ENCODE results near the gene UGT1A9. TPM values are rescaled to one million over a fixed set of nuclear protein-coding genes. Genes with fewer than 3 reads are reported as not detected.
"Not testable (repeated sequence)": the region's sequence is repeated elsewhere in the genome, so short reads cannot be mapped to it uniquely, and the experiment has no call there.

Gene UGT1A9
- total RNA-seq, 2 donors from 2014 or later = 2.0 to 2.3 TPM

DNA sequence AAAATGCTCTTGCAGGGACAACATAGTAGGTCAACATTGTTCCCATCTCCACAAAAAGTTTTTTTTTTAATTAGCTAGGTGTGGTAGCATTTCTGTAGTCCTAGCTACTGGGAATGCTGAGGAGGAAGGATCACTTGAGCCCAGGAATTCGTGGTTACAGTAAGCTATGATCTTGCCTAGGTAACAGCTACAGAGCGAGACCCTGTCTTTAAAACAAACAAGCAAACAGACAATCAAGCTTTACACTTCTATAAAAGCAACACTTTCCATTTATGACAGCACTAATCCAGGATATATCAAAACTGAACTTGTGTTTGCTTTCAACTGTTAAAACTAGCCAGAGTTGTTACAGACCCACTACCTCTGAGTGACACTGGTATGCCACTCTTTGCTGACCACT, 69.2 kb downstream of the UGT1A9 start:
- no peak overlapping the region for H3K9ac ChIP-seq (ENCODE audit: low read depth in 2 of 2, low read length in 2 of 2)
- TF ChIP-seq, protein P1, sequence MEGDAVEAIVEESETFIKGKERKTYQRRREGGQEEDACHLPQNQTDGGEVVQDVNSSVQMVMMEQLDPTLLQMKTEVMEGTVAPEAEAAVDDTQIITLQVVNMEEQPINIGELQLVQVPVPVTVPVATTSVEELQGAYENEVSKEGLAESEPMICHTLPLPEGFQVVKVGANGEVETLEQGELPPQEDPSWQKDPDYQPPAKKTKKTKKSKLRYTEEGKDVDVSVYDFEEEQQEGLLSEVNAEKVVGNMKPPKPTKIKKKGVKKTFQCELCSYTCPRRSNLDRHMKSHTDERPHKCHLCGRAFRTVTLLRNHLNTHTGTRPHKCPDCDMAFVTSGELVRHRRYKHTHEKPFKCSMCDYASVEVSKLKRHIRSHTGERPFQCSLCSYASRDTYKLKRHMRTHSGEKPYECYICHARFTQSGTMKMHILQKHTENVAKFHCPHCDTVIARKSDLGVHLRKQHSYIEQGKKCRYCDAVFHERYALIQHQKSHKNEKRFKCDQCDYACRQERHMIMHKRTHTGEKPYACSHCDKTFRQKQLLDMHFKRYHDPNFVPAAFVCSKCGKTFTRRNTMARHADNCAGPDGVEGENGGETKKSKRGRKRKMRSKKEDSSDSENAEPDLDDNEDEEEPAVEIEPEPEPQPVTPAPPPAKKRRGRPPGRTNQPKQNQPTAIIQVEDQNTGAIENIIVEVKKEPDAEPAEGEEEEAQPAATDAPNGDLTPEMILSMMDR (IDR thresholded peaks at IDR 0.05) = no peak
- H3K27ac ChIP-seq = no peak overlapping the region
- no peak overlapping the region for H3K4me3 ChIP-seq
- DNase-seq = no peak
- H3K9me3 ChIP-seq = no peaks in the 10 kb centered on the region
- H3K27me3 ChIP-seq = no peaks in the 10 kb centered on the region
- no peaks in the 10 kb centered on the region for H3K4me1 ChIP-seq
- H3K36me3 ChIP-seq = no peaks in the 10 kb centered on the region
- intact Hi-C loops (cut with DNase I) = no loop called here

DNA sequence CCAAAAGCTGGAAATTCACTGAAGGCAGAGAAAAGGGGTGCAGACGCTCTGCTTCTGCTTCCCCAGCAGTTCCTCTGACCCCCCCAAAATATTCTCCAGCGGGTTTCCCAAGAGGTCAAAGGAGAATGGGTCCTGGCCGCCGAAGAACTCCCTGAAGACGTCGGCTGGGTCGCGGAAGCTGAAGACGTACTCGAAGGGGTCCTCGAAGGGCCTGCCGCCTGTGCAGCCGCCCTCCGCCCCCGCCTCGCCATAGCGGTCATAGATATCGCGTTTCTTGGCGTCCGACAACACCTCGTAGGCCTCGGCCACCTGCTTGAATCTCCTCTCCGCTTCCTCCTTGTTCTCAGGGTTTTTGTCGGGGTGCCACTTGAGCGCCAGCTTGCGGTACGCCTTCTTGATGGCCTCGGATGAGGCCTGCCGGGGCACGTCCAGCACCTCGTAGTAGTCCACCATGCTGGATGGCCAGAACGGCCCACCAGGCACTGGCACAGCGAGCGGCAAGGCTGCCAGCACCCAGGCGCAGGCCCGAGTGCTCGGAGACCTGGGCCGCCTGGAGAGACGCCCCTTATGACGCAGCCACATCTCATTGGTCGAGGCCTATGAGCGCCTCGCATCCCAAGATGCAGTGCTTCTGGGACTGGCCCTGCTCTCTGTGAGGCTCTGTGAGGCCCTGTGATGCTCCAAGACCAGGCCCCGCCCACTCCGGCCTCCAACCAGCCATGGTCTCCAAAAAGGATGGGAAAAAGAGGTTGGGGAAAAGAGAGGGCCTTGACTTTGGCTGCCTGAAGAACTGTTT, 72.0 kb downstream of the UGT1A9 start:
- TF ChIP-seq, protein P1 (IDR thresholded peaks at IDR 0.05) = no peak
- Histone ChIP-seq H3K36me3 (no peaks in the 10 kb centered on the region), H3K27me3 (no peaks in the 10 kb centered on the region), H3K9ac (ENCODE audit: low read depth in 2 of 2, low read length in 2 of 2) (no peak overlapping the region), H3K27ac (no peak overlapping the region), H3K4me1 (no peaks in the 10 kb centered on the region), H3K4me3 (no peak overlapping the region), H3K9me3 (no peaks in the 10 kb centered on the region)
- intact Hi-C loops (cut with DNase I) = no loop called here
- no peak for DNase-seq

DNA sequence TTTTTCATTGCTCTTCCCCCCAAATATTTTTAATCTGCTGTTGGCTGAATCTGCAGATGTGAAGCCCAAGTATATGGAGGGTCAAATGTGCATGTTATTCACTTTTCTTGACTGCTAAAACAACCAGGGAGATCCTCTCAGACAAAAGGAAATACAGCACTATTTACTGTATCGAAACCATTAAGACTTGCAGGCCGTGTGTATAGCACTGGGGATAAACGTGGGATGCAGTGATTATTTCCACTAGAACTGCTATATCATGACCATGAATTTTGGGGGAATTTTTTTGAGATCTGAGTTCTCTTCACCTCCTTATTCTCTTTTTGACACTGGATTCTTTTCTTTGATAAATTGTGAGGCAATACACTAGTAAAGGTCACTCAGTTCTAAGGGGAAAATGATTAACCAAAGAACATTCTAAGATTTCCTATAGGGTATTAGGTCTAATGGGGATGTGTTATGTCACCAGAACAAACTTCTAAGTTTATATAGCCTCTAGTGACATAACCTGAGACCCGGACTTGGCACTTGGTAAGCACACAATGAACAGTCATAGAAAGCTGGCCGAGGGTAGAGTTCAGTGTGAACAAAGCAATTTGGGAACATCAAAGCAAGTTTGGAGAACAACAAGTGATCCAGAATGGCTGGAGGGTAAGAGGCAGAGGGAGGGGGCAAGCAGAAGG, 73.5 kb downstream of the UGT1A9 start:
- H3K4me1 ChIP-seq = no peaks in the 10 kb centered on the region
- TF ChIP-seq, protein P1 (IDR thresholded peaks at IDR 0.05) = no peak
- H3K27me3 ChIP-seq = no peaks in the 10 kb centered on the region
- H3K9me3 ChIP-seq = no peaks in the 10 kb centered on the region
- H3K9ac ChIP-seq (ENCODE audit: low read depth in 2 of 2, low read length in 2 of 2) = no peak overlapping the region
- no peaks in the 10 kb centered on the region for H3K36me3 ChIP-seq
- H3K4me3 ChIP-seq = no peak overlapping the region
- intact Hi-C loops (cut with DNase I) = no loop called here
- no peak for DNase-seq
- no peak overlapping the region for H3K27ac ChIP-seq

DNA sequence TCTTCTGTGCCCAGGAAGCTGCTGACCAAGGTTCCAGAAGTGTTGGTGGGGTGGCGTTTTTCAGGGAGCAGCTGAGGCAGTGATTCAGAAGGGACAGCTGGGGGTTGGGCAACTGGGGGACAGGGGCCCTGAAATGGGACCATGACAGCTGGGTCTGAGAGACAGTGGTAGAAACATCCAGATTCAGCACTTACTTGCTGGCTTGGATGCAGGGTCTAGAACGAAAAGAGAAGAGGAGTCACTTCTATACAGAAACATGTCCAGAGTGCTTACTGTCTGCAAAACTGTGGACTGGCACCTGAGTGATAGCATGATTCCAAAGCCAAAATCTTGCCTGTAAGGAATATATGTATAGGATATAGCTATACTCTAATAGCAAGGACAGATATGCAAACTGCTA, 74.1 kb downstream of the UGT1A9 start:
- DNase-seq; H3K27ac ChIP-seq; H3K9ac ChIP-seq (ENCODE audit: low read depth in 2 of 2, low read length in 2 of 2); intact Hi-C loops (cut with DNase I); H3K9me3 ChIP-seq; H3K36me3 ChIP-seq; H3K4me1 ChIP-seq; H3K4me3 ChIP-seq; H3K27me3 ChIP-seq: not testable (repeated sequence)

DNA sequence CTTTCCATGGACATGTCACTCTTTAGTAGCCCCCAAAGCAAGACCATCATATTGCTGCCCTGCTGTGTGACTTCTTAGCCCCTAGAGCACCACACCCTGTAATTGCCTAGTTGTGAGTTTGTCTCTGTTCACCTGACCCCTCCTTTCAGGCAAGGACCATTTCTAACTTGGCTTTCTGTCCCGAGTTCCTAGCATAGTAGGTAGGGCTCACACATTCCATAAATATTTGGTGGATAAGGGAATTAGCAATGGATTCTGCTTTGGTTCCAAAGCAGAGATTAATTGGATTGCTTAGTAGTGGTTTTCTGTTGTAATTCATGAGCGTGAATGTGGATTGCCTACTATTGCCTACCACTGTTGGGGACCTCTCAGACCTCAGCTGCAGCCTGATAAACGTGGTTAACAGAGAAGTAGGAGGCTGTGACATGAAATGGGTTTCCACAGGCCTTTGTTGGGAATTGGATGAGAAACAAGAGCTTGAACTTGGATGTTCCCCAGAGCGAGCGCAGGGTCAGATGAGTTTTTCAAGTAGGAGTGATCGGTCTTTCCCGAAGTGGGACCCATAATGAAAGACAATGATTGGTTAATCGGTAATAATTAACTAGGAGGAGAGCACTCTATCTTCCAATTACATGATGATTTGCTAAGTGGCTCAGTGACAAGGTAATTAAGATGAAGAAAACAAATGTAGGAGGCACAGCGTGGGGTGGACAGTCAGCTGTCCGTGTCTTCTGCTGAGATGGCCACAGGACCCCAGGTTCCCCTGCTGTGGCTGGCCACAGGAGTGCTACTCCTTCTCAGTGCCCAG, 75.0 kb downstream of the UGT1A9 start:
- Histone ChIP-seq H3K4me1 (no peaks in the 10 kb centered on the region), H3K27ac (no peak overlapping the region)

More for the DNA sequence above, 75.0 kb downstream of the UGT1A9 start:
- Histone ChIP-seq H3K4me3 (no peak overlapping the region), H3K9ac (ENCODE audit: low read depth in 2 of 2, low read length in 2 of 2) (no peak overlapping the region), H3K9me3 (no peaks in the 10 kb centered on the region), H3K27me3 (no peaks in the 10 kb centered on the region), H3K36me3 (no peaks in the 10 kb centered on the region)
- no peak for DNase-seq
- intact Hi-C loops (cut with DNase I) = no loop called here
- TF ChIP-seq, protein P1 (IDR thresholded peaks at IDR 0.05) = no peak

Data from colonic mucosa (tissue), 4 donors.